Breast epithelium (tissue), 3 donors: Measurements from ENCODE around the gene GMDS.

Source experiments
- CTCF ChIP-seq, 3 donors: fragments of 450-650 bp; IDR thresholded peaks; one replicate each; pipeline ENCODE4 v1.5.1; 2016 to 2017; ENCODE audit warnings: antibody characterized with exemption in 3 of 3, mild to moderate bottlenecking in 3 of 3, moderate library complexity in 3 of 3
- POLR2AphosphoS5 ChIP-seq, 3 donors: sonication (generic); formaldehyde crosslinking; IDR thresholded peaks; one replicate each; pipeline ENCODE4 v1.6.1; 2017; ENCODE audit warnings: antibody characterized with exemption in 3 of 3

- TF ChIP-seq CTCF (IDR thresholded peaks at IDR 0.05) (no peak), POLR2AphosphoS5 (IDR thresholded peaks at IDR 0.05) (no peak)
These were observed 546.9 kb downstream of the GMDS start for GRCh38 chr6:1698527-1698926.
